Breast epithelium (tissue), 4 donors: ENCODE data around the gene CHMP4B. TPM values are rescaled to one million over a fixed set of nuclear protein-coding genes. Genes with fewer than 3 reads are reported as not detected.

Source experiments
- DNase-seq, 2 donors: peaks; one replicate each; pipeline ENCODE4 v3.0.0-alpha.2; 2019; ENCODE audit warnings: low spot score in 2 of 2
- H3K27ac ChIP-seq, 2 donors: fragments of 200-600 bp; sonication (generic) in 1 of 2; one replicate each; pipeline ENCODE4 v1.5.1; 2016 to 2019; ENCODE audit warnings: mild to moderate bottlenecking in 1 of 2
- H3K27me3 ChIP-seq, 2 donors: fragments of 200-600 bp; sonication (generic) in 1 of 2; one replicate each; pipeline versions ENCODE4 v1.5.1 to v1.6.0; 2017 to 2019; ENCODE audit warnings: control low read depth in 1 of 2, mild to moderate bottlenecking in 1 of 2
- H3K36me3 ChIP-seq: fragments of 200-600 bp; one replicate; pipeline ENCODE4 v1.5.1; 2019
- H3K4me1 ChIP-seq, 2 donors: fragments of 200-600 bp; sonication (generic); one replicate each; pipeline ENCODE4 v1.5.1; 2016 to 2019; ENCODE audit warnings: control low read depth in 1 of 2
- H3K4me3 ChIP-seq, 3 donors: fragments of 200-600 bp; sonication (generic); 1 replicate in 2 of 3; 2 replicates in 1 of 3; pipeline ENCODE4 v1.5.1; 2016 to 2019; ENCODE audit warnings: mild to moderate bottlenecking in 3 of 3, moderate library complexity in 2 of 3
- H3K9me3 ChIP-seq, 2 donors: fragments of 200-600 bp; sonication (generic) in 1 of 2; one replicate each; pipeline ENCODE4 v1.5.1; 2016 to 2019; ENCODE audit warnings: control low read depth in 1 of 2
- POLR2A ChIP-seq: fragments of 450-650 bp; IDR thresholded peaks from one replicate; pipeline ENCODE4 v1.6.1; 2016; ENCODE audit warnings: antibody characterized with exemption, mild to moderate bottlenecking, moderate library complexity
- POLR2AphosphoS5 ChIP-seq, 3 donors: sonication (generic); formaldehyde crosslinking; IDR thresholded peaks; one replicate each; pipeline ENCODE4 v1.6.1; 2017; ENCODE audit warnings: antibody characterized with exemption in 3 of 3
- intact Hi-C: fragments of 100-400 bp; cut with DNase I; formaldehyde crosslinking; loops from one replicate; pipeline ENCODE4 v1.15.1; 2023; ENCODE audit warnings: low total_unique reads
- total RNA-seq, 3 donors: library from RNA; depleted of rRNA; stranded (reverse); fragments of >200 nt; gene quantifications; one replicate each; pipeline ENCODE4 v1.1.0, GENCODE V29; 2016
- TF ChIP-seq, protein P1 (sequence below), 3 donors: fragments of 450-650 bp; IDR thresholded peaks; one replicate each; pipeline ENCODE4 v1.5.1; 2016 to 2017; ENCODE audit warnings: antibody characterized with exemption in 3 of 3, mild to moderate bottlenecking in 3 of 3, moderate library complexity in 3 of 3

Gene CHMP4B
- total RNA-seq, 3 donors from 2014 or later = 76.4 to 106 (median 95.4) TPM

DNA sequence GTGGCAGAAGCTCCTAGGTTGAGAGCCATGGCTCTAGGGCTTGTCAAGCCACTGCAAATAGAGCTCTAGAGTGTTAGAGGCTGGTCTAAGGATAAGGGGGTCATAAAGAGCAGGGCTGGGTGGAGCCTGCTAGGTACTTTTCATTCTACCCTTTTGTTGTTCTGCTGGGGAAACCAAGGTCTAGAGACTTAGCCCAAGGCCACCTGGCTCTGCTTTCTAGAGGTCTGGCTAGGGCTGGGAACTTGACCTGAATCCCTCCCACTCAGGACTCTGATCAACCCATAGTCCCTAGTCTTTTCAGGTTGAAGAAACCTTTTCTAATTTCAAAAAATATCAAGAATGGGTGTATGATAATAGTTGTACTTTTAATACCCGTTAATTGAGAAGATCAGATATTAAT, 13.7 kb downstream of the CHMP4B start:
- no peak for DNase-seq
- no peaks in the 10 kb centered on the region for H3K9me3 ChIP-seq
- intact Hi-C loops = no loop called here
- H3K27ac ChIP-seq = no peak overlapping the region
- H3K4me1 ChIP-seq = peaks cover 0 to under 1% of the 10 kb centered on the region in 2 donors
- H3K27me3 ChIP-seq = no peaks in the 10 kb centered on the region
- TF ChIP-seq, protein P1, sequence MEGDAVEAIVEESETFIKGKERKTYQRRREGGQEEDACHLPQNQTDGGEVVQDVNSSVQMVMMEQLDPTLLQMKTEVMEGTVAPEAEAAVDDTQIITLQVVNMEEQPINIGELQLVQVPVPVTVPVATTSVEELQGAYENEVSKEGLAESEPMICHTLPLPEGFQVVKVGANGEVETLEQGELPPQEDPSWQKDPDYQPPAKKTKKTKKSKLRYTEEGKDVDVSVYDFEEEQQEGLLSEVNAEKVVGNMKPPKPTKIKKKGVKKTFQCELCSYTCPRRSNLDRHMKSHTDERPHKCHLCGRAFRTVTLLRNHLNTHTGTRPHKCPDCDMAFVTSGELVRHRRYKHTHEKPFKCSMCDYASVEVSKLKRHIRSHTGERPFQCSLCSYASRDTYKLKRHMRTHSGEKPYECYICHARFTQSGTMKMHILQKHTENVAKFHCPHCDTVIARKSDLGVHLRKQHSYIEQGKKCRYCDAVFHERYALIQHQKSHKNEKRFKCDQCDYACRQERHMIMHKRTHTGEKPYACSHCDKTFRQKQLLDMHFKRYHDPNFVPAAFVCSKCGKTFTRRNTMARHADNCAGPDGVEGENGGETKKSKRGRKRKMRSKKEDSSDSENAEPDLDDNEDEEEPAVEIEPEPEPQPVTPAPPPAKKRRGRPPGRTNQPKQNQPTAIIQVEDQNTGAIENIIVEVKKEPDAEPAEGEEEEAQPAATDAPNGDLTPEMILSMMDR (IDR thresholded peaks at IDR 0.05) = no peak
- TF ChIP-seq POLR2AphosphoS5 (IDR thresholded peaks at IDR 0.05) = no peak
- TF ChIP-seq POLR2A = no peak
- no peaks in the 10 kb centered on the region for H3K36me3 ChIP-seq
- H3K4me3 ChIP-seq = no peak overlapping the region

DNA sequence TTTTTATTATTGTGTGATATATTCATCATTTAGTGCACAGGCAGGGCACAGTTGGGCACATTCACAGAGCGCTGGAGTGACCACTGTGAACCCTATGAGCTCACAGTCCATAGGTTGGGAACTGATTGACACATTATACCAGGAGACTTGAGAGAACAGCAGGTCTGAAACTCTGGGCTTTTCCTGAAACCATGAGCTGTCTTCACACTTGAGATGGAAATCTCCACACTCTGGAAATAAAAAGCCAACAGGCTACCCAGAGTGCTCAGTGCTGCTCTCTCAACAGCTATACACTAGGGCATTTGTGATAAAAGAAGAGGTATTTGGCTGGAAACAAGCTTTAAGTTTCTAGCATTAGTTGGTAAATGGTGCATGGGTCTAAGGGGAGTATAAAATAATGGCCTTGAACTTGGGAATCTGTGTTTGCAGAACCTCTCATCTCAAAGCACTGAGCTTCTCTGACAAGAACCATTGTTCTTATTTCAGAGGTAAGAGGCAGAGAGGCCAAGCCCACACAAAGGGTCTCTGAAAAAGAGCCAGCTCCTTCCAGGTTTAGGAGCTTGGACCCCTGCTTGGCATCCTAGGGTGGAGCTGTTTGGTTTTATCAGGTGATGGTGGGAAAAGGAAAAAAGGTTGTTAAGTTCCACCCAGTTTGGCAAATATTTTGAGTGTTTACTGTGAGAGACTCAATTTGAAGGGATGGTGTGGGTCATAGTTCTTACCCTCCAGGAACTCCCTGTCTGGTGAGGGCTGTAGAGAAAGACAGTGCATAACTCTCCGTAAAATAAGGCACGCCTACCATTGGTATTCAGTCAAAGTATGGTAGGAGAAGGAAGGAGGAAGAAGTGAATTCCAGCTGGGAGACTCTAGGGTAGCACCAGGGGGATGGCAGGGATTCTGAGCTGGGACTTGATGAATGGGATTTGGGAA, 14.5 kb downstream of the CHMP4B start:
- no peak for DNase-seq
- peak overlapping the region in 1 of 2 donors; percentile 25 for H3K27ac ChIP-seq
- H3K36me3 ChIP-seq = no peaks in the 10 kb centered on the region
- H3K9me3 ChIP-seq = no peaks in the 10 kb centered on the region
- intact Hi-C loops = no loop called here
- H3K4me1 ChIP-seq = peaks cover 0 to 7% of the 10 kb centered on the region in 2 donors
- H3K4me3 ChIP-seq = no peak overlapping the region
- no peak for TF ChIP-seq POLR2A
- no peak for TF ChIP-seq POLR2AphosphoS5 (IDR thresholded peaks at IDR 0.05)
- TF ChIP-seq, protein P1 (IDR thresholded peaks at IDR 0.05) = no peak
- no peaks in the 10 kb centered on the region for H3K27me3 ChIP-seq

DNA sequence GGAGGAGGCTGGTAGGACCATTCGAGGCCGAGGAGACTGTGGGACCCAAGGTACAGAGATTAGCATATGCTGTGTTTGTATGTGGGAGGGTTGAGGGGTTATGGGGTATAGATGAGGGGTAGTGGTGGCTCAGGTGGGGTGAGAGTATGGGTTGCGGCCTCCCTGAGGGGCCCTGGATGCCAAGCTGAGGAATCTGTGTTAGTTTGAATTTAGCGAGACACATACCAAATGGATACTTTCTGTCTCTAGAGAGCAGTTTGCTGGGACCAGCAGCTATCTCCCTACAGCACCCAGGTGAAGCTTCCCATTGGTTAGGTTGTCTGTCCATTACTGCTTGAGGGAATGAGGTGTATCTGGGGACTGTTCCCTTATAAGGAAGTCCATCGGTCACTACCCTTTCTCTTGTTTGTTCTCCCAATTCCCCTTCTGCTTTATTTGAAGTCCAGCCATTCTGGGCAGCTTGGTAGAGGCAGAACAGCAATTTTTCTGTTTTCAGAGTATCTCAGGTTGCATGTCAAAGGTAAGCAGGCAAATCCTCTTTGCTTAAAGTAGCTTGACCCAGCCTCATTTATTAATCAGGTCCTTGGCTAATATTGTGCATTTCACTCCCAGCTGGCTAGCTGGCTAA, 15.2 kb downstream of the CHMP4B start:
- no peak for DNase-seq
- H3K36me3 ChIP-seq = no peaks in the 10 kb centered on the region
- intact Hi-C loops = no loop called here
- no peak for TF ChIP-seq POLR2AphosphoS5 (IDR thresholded peaks at IDR 0.05)
- TF ChIP-seq, protein P1 (IDR thresholded peaks at IDR 0.05) = no peak
- H3K4me1 ChIP-seq = peaks cover 0 to 7% of the 10 kb centered on the region in 2 donors
- no peak overlapping the region for H3K4me3 ChIP-seq
- peak overlapping the region; percentile 25 to 29 for H3K27ac ChIP-seq
- no peaks in the 10 kb centered on the region for H3K27me3 ChIP-seq
- H3K9me3 ChIP-seq = no peaks in the 10 kb centered on the region

DNA sequence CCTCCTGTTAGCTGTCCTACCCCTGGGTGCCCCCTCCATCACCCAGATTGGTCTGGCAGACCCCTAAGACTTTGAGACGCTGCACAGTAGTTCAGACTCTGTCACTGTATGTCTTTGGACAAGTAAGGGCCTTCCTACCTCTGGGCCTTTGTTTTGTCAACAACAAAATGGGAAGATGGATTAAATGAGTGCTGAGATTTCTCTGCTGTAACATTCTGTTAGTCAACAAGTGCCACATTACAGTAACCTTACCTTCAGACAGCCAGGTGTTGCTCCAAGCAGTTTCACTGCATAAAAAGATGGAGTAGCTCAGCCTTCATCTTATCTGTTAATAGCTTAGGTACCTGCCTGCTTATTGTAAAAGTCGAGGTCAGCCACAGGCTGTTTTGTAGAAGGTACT, 16.0 kb downstream of the CHMP4B start:
- Histone ChIP-seq H3K36me3 (no peaks in the 10 kb centered on the region), H3K4me3 (no peak overlapping the region), H3K9me3 (no peaks in the 10 kb centered on the region), H3K4me1 (peaks cover 0 to 7% of the 10 kb centered on the region in 2 donors), H3K27me3 (no peaks in the 10 kb centered on the region), H3K27ac (peak overlapping the region in 1 of 2 donors; percentile 3)
- TF ChIP-seq POLR2AphosphoS5 (IDR thresholded peaks at IDR 0.05) (no peak), POLR2A (no peak)
- TF ChIP-seq, protein P1 (IDR thresholded peaks at IDR 0.05) = no peak
- no peak for DNase-seq
- intact Hi-C loops = no loop called here
